PFSK-1 (cell line): ENCODE results near the gene MPO.

Experiments used
- FOXP2 ChIP-seq: optimal IDR thresholded peaks from 2 replicates; pipeline ENCODE3; 2011; ENCODE audit warnings: borderline replicate concordance, control low read depth, inconsistent platforms; ENCODE audit not compliant: insufficient read depth; ENCODE audit errors: extremely low read length, extremely low read depth
- POLR2AphosphoS5 ChIP-seq: IDR thresholded peaks from 2 replicates; pipeline ENCODE4 v1.6.1; 2012; ENCODE audit warnings: low read depth, mild to moderate bottlenecking, control low read depth, low read length, moderate library complexity
- SIN3A ChIP-seq: IDR thresholded peaks from 2 replicates; pipeline ENCODE4 v1.6.1; 2012; ENCODE audit warnings: mild to moderate bottlenecking, low read length, moderate library complexity, borderline replicate concordance; ENCODE audit not compliant: insufficient read depth
- TAF1 ChIP-seq: IDR thresholded peaks from 2 replicates; pipeline ENCODE4 v1.6.1; 2012; ENCODE audit warnings: low read length, control low read depth, borderline replicate concordance; ENCODE audit not compliant: insufficient read depth
- TF ChIP-seq, protein P1 (sequence below), 2 experiments: IDR thresholded peaks; 2 replicates each; pipeline versions ENCODE4 v1.6.1 to v1.8.0; 2011 to 2012; ENCODE audit warnings: low read depth in 2 of 2, low read length in 2 of 2, control low read depth in 1 of 2, inconsistent platforms in 1 of 2, mild to moderate bottlenecking in 1 of 2, moderate library complexity in 1 of 2; ENCODE audit not compliant: insufficient read depth in 1 of 2

Gene MPO

DNA sequence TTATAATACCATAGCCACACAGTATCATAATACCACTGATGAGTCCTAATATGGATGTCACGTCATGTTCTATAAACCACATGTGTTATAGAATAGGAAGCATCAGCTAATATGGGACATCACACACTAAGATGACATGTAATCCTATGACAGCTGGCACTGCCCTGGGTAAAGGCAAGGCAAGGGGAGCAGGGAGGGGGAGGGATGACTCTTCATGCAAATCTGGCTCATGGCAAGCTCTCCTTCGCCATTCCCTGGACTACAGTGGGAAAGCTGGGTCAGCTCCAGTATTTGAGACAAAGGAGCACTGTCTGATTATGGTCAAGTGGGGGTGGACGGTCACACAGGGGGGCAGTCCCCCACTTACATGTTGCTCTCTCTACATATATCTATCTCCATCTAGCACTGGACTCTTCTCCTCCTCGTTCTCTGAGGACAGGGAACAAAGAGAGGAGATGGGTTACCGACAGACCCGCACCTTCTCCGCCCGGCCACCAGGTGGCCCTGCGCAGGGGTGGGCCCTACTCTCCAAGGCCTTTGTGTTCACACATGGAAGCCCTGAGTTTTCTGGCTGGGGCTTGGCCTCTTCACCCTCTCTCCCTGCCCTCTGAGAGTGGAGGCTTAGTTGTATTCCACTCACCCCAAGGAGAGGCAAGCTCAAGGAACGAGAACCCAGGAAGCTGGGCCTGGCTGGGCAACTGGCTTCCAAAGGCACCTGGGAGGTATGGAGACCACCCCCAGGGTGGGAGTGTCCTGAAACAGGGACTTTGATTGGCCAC is 23.4 kb upstream of the MPO start:
- TF ChIP-seq, protein P1, sequence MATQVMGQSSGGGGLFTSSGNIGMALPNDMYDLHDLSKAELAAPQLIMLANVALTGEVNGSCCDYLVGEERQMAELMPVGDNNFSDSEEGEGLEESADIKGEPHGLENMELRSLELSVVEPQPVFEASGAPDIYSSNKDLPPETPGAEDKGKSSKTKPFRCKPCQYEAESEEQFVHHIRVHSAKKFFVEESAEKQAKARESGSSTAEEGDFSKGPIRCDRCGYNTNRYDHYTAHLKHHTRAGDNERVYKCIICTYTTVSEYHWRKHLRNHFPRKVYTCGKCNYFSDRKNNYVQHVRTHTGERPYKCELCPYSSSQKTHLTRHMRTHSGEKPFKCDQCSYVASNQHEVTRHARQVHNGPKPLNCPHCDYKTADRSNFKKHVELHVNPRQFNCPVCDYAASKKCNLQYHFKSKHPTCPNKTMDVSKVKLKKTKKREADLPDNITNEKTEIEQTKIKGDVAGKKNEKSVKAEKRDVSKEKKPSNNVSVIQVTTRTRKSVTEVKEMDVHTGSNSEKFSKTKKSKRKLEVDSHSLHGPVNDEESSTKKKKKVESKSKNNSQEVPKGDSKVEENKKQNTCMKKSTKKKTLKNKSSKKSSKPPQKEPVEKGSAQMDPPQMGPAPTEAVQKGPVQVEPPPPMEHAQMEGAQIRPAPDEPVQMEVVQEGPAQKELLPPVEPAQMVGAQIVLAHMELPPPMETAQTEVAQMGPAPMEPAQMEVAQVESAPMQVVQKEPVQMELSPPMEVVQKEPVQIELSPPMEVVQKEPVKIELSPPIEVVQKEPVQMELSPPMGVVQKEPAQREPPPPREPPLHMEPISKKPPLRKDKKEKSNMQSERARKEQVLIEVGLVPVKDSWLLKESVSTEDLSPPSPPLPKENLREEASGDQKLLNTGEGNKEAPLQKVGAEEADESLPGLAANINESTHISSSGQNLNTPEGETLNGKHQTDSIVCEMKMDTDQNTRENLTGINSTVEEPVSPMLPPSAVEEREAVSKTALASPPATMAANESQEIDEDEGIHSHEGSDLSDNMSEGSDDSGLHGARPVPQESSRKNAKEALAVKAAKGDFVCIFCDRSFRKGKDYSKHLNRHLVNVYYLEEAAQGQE (IDR thresholded peaks at IDR 0.05; ENCODE audit: insufficient read depth in 1 of 2, low read depth in 2 of 2, low read length in 2 of 2) = no peak
- no peak for TF ChIP-seq FOXP2
- no peak for TF ChIP-seq SIN3A
- TF ChIP-seq POLR2AphosphoS5 = no peak
- TF ChIP-seq TAF1 = no peak

DNA sequence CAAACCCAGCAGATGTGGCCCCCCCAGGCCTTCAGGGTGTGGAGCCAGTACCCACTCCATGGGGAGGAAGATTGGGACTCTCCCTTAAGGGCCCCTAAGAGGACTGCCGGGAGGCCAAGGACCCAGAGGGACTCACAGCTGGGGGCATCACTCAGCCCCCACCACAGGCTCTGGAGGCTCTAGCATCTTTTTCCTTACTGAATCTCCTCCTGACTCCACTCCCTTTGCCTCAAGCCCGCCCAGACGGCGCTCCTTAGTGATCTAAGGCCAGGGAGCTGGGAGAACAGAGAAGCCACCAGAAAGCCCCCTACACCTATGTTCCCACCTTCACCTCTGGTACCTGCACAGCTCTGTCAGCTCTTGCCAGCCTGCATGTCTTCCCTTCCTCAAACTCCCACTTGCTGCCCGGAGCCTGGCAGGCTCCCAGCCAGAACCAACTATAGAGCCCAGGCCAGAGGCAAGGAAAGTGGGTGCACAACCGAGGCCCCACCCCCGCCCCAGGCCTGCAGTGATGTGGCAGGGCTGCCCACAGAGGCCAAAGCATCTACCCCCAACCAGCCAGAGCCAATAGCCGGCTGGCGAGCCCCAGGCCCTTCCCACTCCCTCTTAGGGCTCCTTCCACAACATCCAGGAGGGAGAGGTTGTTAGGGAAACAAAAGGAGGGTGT is 22.3 kb upstream of the MPO start:
- TF ChIP-seq SIN3A (no peak), FOXP2 (no peak), POLR2AphosphoS5 (no peak), TAF1 (no peak)
- TF ChIP-seq, protein P1 (IDR thresholded peaks at IDR 0.05; ENCODE audit: insufficient read depth in 1 of 2, low read depth in 2 of 2, low read length in 2 of 2) = no peak

DNA sequence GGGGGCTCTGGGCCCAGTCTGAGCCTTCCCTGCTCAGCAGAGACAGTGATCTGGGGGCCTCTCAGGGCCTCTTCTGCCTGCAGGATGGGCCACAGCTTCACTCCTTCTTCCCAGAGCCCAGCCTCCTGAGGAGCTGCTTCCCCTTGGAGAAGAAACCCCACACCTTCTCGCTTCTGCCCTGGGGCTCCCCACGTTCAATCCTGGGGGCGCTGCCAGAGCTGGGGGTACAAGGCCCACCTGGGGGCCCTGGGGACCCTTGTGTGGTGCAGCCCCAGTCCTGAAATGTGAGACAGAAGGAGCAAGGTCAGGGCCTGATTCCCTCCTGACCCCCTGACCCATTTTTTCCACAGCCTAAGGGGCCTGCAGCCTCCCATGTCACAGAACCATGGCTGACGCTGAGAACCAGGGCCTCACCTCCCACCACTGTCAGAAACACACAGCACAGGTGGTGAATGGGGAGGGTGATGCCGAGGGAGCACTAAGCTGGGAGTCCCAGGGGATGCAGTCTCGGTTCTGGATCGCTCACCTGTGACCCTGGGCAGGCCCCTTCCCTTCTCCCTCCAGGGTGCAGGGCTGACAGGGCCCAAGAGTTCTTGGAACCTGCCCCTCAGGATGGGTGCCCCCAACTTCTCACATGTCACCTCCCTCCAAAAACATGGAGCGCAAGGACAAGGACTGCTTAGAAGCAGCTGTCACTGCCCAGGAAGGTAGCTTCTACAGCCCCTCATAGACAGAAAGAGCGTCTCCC is 21.6 kb upstream of the MPO start:
- TF ChIP-seq FOXP2 = no peak
- TF ChIP-seq POLR2AphosphoS5 = no peak
- TF ChIP-seq TAF1 = no peak
- TF ChIP-seq SIN3A = no peak
- TF ChIP-seq, protein P1 (IDR thresholded peaks at IDR 0.05; ENCODE audit: insufficient read depth in 1 of 2, low read depth in 2 of 2, low read length in 2 of 2) = no peak

DNA sequence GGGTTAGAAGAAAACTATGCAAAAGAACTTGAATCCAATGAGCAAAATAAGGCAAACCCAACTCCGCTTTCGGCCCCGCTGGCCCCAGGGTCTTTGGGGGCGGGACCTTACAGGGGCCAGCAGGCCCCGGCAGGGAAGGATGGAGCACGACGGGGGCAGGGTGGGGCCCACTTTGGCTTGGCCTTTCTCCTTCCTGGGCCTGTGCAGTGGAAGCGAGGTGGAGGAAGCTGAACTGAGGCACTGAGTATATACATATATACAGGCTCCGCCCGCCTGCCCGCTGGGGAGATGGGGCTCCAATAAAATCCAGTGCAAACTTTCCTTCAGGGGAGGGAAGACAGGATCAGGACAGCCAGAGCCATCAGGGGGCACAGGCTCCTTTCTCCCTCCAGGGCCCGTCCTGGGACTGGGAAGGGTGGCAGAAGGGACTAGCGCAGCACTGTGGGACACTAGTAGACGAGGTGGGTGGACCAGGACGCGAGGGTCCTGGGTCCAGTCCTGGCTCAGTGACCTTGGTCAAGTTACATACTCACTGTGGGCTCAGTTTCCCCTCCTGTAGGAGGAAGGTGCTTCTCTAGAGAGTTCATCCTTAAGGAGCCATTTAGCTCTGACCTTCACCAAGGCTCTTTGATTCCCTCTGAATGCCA is 20.9 kb upstream of the MPO start:
- no peak for TF ChIP-seq FOXP2
- TF ChIP-seq TAF1 = no peak
- no peak for TF ChIP-seq SIN3A
- TF ChIP-seq, protein P1 (IDR thresholded peaks at IDR 0.05; ENCODE audit: insufficient read depth in 1 of 2, low read depth in 2 of 2, low read length in 2 of 2) = no peak
- no peak for TF ChIP-seq POLR2AphosphoS5
